IMR-90 (cell line): ENCODE data around the gene LRRC70.

Source experiments
- BHLHE40 ChIP-seq: fragments of 150-350 bp; IDR thresholded peaks from 2 replicates; pipeline ENCODE4 v1.6.1; 2016; ENCODE audit warnings: mild to moderate bottlenecking, low read depth, low read length
- NFE2L2 ChIP-seq: fragments of 150-350 bp; IDR thresholded peaks from 2 replicates; pipeline ENCODE4 v1.6.1; 2016; ENCODE audit warnings: low read depth, mild to moderate bottlenecking, low read length
- POLR2A ChIP-seq: IDR thresholded peaks from 2 replicates; pipeline ENCODE4 v1.6.1; 2012; ENCODE audit warnings: mild to moderate bottlenecking, low read depth, low read length
- RAD21 ChIP-seq: IDR thresholded peaks from 2 replicates; pipeline ENCODE4 v1.6.1; 2012; ENCODE audit warnings: low read length, improper control_type of control experiment
- RCOR1 ChIP-seq: IDR thresholded peaks from 2 replicates; pipeline ENCODE4 v1.6.1; 2012; ENCODE audit warnings: mild to moderate bottlenecking, low read length, improper control_type of control experiment; ENCODE audit not compliant: insufficient replicate concordance
- RFX5 ChIP-seq: IDR thresholded peaks from 2 replicates; pipeline ENCODE4 v1.8.0; 2012; ENCODE audit warnings: low read depth, mild to moderate bottlenecking, low read length, moderate library complexity
- SMC3 ChIP-seq: fragments of 150-350 bp; IDR thresholded peaks from 2 replicates; pipeline ENCODE4 v1.6.1; 2016; ENCODE audit warnings: low read depth, mild to moderate bottlenecking, antibody characterized with exemption, low read length, moderate library complexity
- TF ChIP-seq, protein P1 (sequence below): conservative IDR thresholded peaks from 2 replicates; pipeline ENCODE4 v1.5.1; 2012; ENCODE audit warnings: mild to moderate bottlenecking, low read depth, low read length, improper control_type of control experiment

DNA sequence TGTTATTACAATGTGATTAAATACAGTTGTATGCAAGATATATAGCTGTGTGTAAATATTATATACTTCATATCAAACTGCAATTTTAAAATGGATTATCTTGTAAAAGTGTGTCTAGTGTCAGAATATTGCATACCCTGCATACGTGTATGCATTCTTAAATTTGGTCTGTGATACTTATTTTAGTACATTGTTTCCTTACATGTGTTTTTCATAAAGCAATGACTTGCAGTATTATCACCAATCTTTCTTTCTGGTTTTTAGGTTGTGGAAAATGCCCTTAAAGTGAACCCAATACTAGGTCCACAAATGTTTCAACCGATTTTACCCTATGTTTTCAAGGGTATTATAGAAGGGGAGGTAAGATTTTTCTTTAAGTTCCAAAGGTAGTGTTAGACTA, 28.5 kb upstream of the LRRC70 start:
- TF ChIP-seq POLR2A (no peak), BHLHE40 (no peak), RAD21 (no peak), SMC3 (no peak), NFE2L2 (peak; percentile 42; the same call in 1 of the 2 replicates), RFX5 (no peak), RCOR1 (no peak)
- TF ChIP-seq, protein P1, sequence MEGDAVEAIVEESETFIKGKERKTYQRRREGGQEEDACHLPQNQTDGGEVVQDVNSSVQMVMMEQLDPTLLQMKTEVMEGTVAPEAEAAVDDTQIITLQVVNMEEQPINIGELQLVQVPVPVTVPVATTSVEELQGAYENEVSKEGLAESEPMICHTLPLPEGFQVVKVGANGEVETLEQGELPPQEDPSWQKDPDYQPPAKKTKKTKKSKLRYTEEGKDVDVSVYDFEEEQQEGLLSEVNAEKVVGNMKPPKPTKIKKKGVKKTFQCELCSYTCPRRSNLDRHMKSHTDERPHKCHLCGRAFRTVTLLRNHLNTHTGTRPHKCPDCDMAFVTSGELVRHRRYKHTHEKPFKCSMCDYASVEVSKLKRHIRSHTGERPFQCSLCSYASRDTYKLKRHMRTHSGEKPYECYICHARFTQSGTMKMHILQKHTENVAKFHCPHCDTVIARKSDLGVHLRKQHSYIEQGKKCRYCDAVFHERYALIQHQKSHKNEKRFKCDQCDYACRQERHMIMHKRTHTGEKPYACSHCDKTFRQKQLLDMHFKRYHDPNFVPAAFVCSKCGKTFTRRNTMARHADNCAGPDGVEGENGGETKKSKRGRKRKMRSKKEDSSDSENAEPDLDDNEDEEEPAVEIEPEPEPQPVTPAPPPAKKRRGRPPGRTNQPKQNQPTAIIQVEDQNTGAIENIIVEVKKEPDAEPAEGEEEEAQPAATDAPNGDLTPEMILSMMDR, result no peak
